SK-N-SH treated with all-trans-retinoic acid at 6 μM for 48 hours (cell line): ENCODE data around the gene POFUT1.

ENCODE experiments used
- ATAC-seq: fragments of 200-7000 bp; cut with Tn5 transposase; 3 replicates; pipeline ENCODE4 v1.9.1; 2020; ENCODE audit warnings: mild to moderate bottlenecking, moderate library complexity
- ARNTL ChIP-seq: fragments of 450-650 bp; formaldehyde crosslinking; IDR thresholded peaks from 2 replicates; pipeline ENCODE4 v1.5.0; 2020; ENCODE audit warnings: low read depth, mild to moderate bottlenecking, moderate library complexity, borderline replicate concordance
- BACH2 ChIP-seq: fragments of 250-450 bp; sonication (Bioruptor Pico); IDR thresholded peaks from 2 replicates; pipeline ENCODE4 v1.9.0; 2021; ENCODE audit warnings: mild to moderate bottlenecking, borderline replicate concordance
- CSDC2 ChIP-seq: fragments of 250-450 bp; sonication (Bioruptor Pico); IDR thresholded peaks from 2 replicates; pipeline ENCODE4 v1.5.0; 2020; ENCODE audit warnings: mild to moderate bottlenecking, moderate library complexity
- ESRRG ChIP-seq: fragments of 250-450 bp; sonication (Bioruptor Pico); IDR thresholded peaks from 2 replicates; pipeline ENCODE4 v1.6.1; 2021; ENCODE audit warnings: mild to moderate bottlenecking
- GLIS3 ChIP-seq: fragments of 250-450 bp; sonication (Bioruptor Pico); IDR thresholded peaks from 2 replicates; pipeline ENCODE4 v1.5.0; 2020; ENCODE audit warnings: mild to moderate bottlenecking, moderate library complexity
- ISL1 ChIP-seq: fragments of 250-450 bp; sonication (Bioruptor Pico); IDR thresholded peaks from 2 replicates; pipeline ENCODE4 v2.1.2; 2022; ENCODE audit warnings: mild to moderate bottlenecking, moderate library complexity
- OSR1 ChIP-seq: fragments of 250-450 bp; sonication (Bioruptor Pico); IDR thresholded peaks from 2 replicates; pipeline ENCODE4 v1.8.0; 2022; ENCODE audit warnings: moderate library complexity, mild to moderate bottlenecking, inconsistent platforms
- PPARA ChIP-seq: fragments of 250-450 bp; sonication (Bioruptor Pico); IDR thresholded peaks from 2 replicates; pipeline ENCODE4 v1.5.0; 2020; ENCODE audit warnings: mild to moderate bottlenecking, borderline replicate concordance
- RARB ChIP-seq: fragments of 250-450 bp; sonication (Bioruptor Pico); IDR thresholded peaks from 2 replicates; pipeline ENCODE4 v1.8.0; 2021; ENCODE audit warnings: mild to moderate bottlenecking, moderate library complexity
- ZC3H10 ChIP-seq: fragments of 250-450 bp; sonication (Bioruptor Pico); IDR thresholded peaks from 2 replicates; pipeline ENCODE4 v1.5.1; 2021; ENCODE audit warnings: mild to moderate bottlenecking, moderate library complexity
- ZFP3 ChIP-seq: fragments of 250-450 bp; sonication (Bioruptor Pico); IDR thresholded peaks from 2 replicates; pipeline ENCODE4 v1.5.0; 2020; ENCODE audit warnings: mild to moderate bottlenecking, moderate library complexity
- ZFP30 ChIP-seq: fragments of 450-650 bp; formaldehyde crosslinking; IDR thresholded peaks from 2 replicates; pipeline ENCODE4 v1.5.0; 2022; ENCODE audit warnings: mild to moderate bottlenecking, moderate library complexity
- ZNF70 ChIP-seq: fragments of 450-650 bp; formaldehyde crosslinking; IDR thresholded peaks from 2 replicates; pipeline ENCODE4 v1.5.0; 2020; ENCODE audit warnings: mild to moderate bottlenecking, moderate library complexity
- ZNF8 ChIP-seq: fragments of 450-650 bp; formaldehyde crosslinking; IDR thresholded peaks from 2 replicates; pipeline ENCODE4 v1.5.0; 2020; ENCODE audit warnings: mild to moderate bottlenecking, moderate library complexity
- TF ChIP-seq, protein P1 (sequence below): fragments of 250-450 bp; sonication (Bioruptor Pico); IDR thresholded peaks from 2 replicates; pipeline ENCODE4 v1.5.1; 2020; ENCODE audit warnings: low read depth, mild to moderate bottlenecking, moderate library complexity
- TF ChIP-seq, protein P2 (sequence below): fragments of 250-450 bp; sonication (Bioruptor Pico); IDR thresholded peaks from 2 replicates; pipeline ENCODE4 v1.8.0; 2020; ENCODE audit warnings: mild to moderate bottlenecking, moderate library complexity, borderline replicate concordance
- TF ChIP-seq, protein P3 (sequence below): fragments of 250-450 bp; sonication (Bioruptor Pico); IDR thresholded peaks from 2 replicates; pipeline ENCODE4 v1.5.1; 2021; ENCODE audit warnings: mild to moderate bottlenecking, moderate library complexity
- TF ChIP-seq, protein P4 (sequence below): fragments of 250-450 bp; sonication (Bioruptor Pico); IDR thresholded peaks from 2 replicates; pipeline ENCODE4 v1.5.0; 2020; ENCODE audit warnings: mild to moderate bottlenecking, moderate library complexity
- TF ChIP-seq, protein P5 (sequence below): fragments of 250-450 bp; sonication (Bioruptor Pico); IDR thresholded peaks from 2 replicates; pipeline ENCODE4 v1.8.0; 2021; ENCODE audit warnings: low read depth, mild to moderate bottlenecking, moderate library complexity, borderline replicate concordance

The POFUT1 gene

DNA sequence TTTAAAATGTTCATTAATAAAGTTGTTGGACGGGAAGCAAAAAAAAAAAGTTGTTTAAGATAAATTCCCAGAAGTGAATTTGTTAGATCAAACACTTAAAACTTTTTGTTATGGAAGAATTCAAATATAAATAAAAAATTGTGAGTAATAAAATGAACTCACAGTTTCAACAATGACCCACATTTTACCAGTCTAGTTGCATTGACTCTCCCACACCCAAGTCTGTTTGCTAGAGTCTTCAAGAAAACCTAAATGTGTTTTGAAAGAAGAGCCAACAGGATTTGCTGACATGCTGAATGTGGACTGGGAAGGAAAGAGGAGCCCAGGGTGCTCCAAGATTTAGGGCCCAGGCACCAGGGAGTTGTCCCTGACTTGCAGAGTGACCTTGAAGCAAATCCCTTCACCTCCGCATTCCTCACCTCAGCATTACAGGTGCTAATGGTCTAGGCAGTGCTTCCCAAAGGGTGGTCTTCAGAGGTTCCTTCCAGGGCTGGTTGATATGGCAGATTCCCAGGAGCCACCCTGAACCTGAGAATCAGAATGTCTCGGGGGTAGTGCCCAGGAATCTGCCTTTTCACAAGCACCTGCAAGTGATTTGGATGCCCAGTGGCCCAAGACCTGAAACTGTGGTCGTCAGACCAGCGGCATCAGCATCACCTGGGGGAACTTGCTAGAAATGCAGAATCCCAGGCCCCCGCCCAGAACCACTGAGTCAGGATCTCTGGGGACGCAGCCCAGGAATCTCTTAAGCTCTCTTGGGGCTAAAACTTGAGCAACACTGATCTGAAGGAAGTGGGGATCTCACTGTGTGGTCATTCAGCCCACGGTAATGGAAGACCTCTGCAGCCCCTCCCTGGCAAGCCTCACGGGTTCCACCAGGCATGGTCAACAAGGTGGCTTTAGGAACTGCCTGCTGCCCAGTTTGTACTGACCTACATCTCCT is 31.1 kb downstream of the POFUT1 start:
- TF ChIP-seq, protein P1, sequence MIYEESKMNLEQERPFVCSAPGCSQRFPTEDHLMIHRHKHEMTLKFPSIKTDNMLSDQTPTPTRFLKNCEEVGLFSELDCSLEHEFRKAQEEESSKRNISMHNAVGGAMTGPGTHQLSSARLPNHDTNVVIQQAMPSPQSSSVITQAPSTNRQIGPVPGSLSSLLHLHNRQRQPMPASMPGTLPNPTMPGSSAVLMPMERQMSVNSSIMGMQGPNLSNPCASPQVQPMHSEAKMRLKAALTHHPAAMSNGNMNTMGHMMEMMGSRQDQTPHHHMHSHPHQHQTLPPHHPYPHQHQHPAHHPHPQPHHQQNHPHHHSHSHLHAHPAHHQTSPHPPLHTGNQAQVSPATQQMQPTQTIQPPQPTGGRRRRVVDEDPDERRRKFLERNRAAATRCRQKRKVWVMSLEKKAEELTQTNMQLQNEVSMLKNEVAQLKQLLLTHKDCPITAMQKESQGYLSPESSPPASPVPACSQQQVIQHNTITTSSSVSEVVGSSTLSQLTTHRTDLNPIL (CRISPR knock-in tag), result no peak
- no peak for TF ChIP-seq ARNTL
- no peak for TF ChIP-seq ZC3H10
- no peak for TF ChIP-seq CSDC2
- no peak for ATAC-seq

DNA sequence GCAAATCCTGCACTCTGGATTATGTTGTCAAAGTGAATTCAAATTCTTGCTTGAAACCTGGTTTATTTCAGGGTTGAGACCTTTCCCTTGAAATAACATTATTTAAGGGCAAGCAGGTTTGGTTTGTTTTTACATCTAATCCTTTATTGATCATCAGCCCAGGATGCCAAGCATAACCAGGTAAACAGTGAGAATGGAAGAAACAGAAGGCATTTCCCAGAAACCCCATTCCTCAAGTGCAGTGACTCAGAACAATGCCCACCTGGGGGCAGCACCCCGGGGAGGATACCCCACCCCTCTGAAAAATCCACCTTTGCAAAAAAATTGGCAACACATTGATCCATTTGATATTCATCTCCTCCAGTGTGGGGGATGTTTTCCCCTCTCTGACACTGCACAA is 32.5 kb downstream of the POFUT1 start:
- ATAC-seq, result no peak
- TF ChIP-seq, protein P2, sequence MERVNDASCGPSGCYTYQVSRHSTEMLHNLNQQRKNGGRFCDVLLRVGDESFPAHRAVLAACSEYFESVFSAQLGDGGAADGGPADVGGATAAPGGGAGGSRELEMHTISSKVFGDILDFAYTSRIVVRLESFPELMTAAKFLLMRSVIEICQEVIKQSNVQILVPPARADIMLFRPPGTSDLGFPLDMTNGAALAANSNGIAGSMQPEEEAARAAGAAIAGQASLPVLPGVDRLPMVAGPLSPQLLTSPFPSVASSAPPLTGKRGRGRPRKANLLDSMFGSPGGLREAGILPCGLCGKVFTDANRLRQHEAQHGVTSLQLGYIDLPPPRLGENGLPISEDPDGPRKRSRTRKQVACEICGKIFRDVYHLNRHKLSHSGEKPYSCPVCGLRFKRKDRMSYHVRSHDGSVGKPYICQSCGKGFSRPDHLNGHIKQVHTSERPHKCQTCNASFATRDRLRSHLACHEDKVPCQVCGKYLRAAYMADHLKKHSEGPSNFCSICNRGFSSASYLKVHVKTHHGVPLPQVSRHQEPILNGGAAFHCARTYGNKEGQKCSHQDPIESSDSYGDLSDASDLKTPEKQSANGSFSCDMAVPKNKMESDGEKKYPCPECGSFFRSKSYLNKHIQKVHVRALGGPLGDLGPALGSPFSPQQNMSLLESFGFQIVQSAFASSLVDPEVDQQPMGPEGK (CRISPR knock-in tag), result no peak
- TF ChIP-seq ZFP30, result no peak
- TF ChIP-seq GLIS3, result no peak
- TF ChIP-seq ZC3H10, result no peak
- TF ChIP-seq ZNF8, result no peak
- no peak for TF ChIP-seq RARB
- TF ChIP-seq, protein P3, sequence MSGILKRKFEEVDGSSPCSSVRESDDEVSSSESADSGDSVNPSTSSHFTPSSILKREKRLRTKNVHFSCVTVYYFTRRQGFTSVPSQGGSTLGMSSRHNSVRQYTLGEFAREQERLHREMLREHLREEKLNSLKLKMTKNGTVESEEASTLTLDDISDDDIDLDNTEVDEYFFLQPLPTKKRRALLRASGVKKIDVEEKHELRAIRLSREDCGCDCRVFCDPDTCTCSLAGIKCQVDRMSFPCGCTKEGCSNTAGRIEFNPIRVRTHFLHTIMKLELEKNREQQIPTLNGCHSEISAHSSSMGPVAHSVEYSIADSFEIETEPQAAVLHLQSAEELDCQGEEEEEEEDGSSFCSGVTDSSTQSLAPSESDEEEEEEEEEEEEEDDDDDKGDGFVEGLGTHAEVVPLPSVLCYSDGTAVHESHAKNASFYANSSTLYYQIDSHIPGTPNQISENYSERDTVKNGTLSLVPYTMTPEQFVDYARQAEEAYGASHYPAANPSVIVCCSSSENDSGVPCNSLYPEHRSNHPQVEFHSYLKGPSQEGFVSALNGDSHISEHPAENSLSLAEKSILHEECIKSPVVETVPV (CRISPR knock-in tag), result no peak
- TF ChIP-seq ISL1, result no peak
- TF ChIP-seq ESRRG, result no peak
- TF ChIP-seq PPARA (CRISPR knock-in tag), result no peak
- TF ChIP-seq, protein P4, sequence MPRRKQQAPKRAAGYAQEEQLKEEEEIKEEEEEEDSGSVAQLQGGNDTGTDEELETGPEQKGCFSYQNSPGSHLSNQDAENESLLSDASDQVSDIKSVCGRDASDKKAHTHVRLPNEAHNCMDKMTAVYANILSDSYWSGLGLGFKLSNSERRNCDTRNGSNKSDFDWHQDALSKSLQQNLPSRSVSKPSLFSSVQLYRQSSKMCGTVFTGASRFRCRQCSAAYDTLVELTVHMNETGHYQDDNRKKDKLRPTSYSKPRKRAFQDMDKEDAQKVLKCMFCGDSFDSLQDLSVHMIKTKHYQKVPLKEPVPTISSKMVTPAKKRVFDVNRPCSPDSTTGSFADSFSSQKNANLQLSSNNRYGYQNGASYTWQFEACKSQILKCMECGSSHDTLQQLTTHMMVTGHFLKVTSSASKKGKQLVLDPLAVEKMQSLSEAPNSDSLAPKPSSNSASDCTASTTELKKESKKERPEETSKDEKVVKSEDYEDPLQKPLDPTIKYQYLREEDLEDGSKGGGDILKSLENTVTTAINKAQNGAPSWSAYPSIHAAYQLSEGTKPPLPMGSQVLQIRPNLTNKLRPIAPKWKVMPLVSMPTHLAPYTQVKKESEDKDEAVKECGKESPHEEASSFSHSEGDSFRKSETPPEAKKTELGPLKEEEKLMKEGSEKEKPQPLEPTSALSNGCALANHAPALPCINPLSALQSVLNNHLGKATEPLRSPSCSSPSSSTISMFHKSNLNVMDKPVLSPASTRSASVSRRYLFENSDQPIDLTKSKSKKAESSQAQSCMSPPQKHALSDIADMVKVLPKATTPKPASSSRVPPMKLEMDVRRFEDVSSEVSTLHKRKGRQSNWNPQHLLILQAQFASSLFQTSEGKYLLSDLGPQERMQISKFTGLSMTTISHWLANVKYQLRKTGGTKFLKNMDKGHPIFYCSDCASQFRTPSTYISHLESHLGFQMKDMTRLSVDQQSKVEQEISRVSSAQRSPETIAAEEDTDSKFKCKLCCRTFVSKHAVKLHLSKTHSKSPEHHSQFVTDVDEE (CRISPR knock-in tag), result no peak
- TF ChIP-seq, protein P5, sequence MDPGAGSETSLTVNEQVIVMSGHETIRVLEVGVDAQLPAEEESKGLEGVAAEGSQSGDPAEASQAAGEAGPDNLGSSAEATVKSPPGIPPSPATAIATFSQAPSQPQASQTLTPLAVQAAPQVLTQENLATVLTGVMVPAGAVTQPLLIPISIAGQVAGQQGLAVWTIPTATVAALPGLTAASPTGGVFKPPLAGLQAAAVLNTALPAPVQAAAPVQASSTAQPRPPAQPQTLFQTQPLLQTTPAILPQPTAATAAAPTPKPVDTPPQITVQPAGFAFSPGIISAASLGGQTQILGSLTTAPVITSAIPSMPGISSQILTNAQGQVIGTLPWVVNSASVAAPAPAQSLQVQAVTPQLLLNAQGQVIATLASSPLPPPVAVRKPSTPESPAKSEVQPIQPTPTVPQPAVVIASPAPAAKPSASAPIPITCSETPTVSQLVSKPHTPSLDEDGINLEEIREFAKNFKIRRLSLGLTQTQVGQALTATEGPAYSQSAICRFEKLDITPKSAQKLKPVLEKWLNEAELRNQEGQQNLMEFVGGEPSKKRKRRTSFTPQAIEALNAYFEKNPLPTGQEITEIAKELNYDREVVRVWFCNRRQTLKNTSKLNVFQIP (CRISPR knock-in tag), result no peak
- no peak for TF ChIP-seq ZNF70 (CRISPR knock-in tag)
- no peak for TF ChIP-seq ARNTL

DNA sequence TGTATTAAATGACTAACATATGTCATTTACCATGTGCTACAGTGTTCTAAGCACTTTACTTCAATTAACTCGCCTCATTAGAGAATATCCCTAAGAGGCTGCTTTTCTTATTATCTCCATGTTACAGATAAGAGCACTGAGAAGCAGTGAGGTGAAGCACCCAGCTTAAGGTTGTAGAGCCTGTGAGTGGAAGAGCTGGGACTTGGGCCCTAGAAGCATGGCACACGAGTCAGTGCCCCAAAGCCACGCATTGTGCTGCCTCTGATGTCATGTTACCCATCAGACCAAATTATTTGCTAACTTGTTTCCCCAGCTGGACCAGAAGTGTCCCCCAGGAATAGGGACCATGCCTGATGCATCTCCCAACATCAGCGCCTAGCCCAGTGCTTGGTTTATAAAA is 34.1 kb downstream of the POFUT1 start:
- ATAC-seq, result no peak
- no peak for TF ChIP-seq ZC3H10
- no peak for TF ChIP-seq BACH2 (CRISPR knock-in tag)
- TF ChIP-seq ZFP3 (CRISPR knock-in tag), result no peak
- no peak for TF ChIP-seq ZNF70 (CRISPR knock-in tag)
- no peak for TF ChIP-seq GLIS3
- TF ChIP-seq PPARA (CRISPR knock-in tag), result no peak
- no peak for TF ChIP-seq OSR1 (CRISPR knock-in tag)
- TF ChIP-seq, protein P3 (CRISPR knock-in tag), result no peak
- TF ChIP-seq ISL1, result no peak
